ENCODE data around the gene GALK1. TPM values are rescaled to one million over a fixed set of nuclear protein-coding genes. Genes with fewer than 3 reads are reported as not detected.
A peak's percentile ranks its signal among the peaks of the same experiment; 100 is the strongest.

GALK1 gene
- polyA plus RNA-seq, 2 of the 4 experiments (the other 2 are of a cell fraction), result 20.7 to 54.3 TPM

GRCh38 chr17:75734674-75735294 is 30.2 kb downstream of the GALK1 start:
- TF ChIP-seq SREBF2 (IDR thresholded peaks at IDR 0.05) (no peak), PHF8 (IDR thresholded peaks at IDR 0.05; ENCODE audit: borderline replicate concordance, low read depth) (no peak), USF2 (IDR thresholded peaks at IDR 0.05) (no peak), PBX3 (IDR thresholded peaks at IDR 0.05) (no peak), HEYL (CRISPR knock-in tag; IDR thresholded peaks at IDR 0.05) (no peak), JUNB (IDR thresholded peaks at IDR 0.05) (no peak), RCOR1 (IDR thresholded peaks at IDR 0.05; ENCODE audit: low read depth, low read length) (no peak), KDM5A (IDR thresholded peaks at IDR 0.05) (no peak), JUN (IDR thresholded peaks at IDR 0.05) (no peak), REST (IDR thresholded peaks at IDR 0.05) (no peak), ATOH8 (CRISPR knock-in tag; IDR thresholded peaks at IDR 0.05; ENCODE audit: low read depth) (no peak), ELK1 (IDR thresholded peaks at IDR 0.05; ENCODE audit: low read depth, low read length) (no peak)
- FAIRE-seq, result no peak
- Histone ChIP-seq H3K4me2 (no peak overlapping the region), H3K9me3 (no peaks in the 10 kb centered on the region), H3K4me3 (no peak overlapping the region), H3K27ac (peak overlapping the region in 1 of 2 experiments; percentile 11; a peak in 1 of 6 replicates), H3K4me1 (peaks cover 11% of the 10 kb centered on the region; the same call in 2 of the 3 replicates)
- POLR2A ChIA-PET, result interaction anchor here (1.2 kb wide), 1 partner anchor 22 kb away, joined by 5 read pairs; no protein-coding TSS in a partner anchor
- CTCF ChIA-PET, result interaction anchor here (1.6 to 43.5 kb wide), 3 partner anchors 13 to 90 kb away, joined by 3 to 1931 read pairs (median 273); partner anchors contain the start of genes ITGB4, RECQL5, SAP30BP and SMIM5
- DNase-seq (ENCODE audit: low read depth in 1 of 2, low spot score in 1 of 2), result no peak
- no peak for ATAC-seq
- WGBS (ENCODE audit: missing lambda C conversion rate), result 78% methylated on average over 4 of the region's 4 CpGs

- 95% methylated on average over 18 of the region's 18 CpGs for WGBS (ENCODE audit: missing lambda C conversion rate)
- Histone ChIP-seq H3K4me3 (no peak overlapping the region), H3K4me1 (peaks cover 11% of the 10 kb centered on the region; the same call in 2 of the 3 replicates), H3K4me2 (no peak overlapping the region), H3K9me3 (no peaks in the 10 kb centered on the region), H3K27ac (no peak overlapping the region)
- TF ChIP-seq MAFK (IDR thresholded peaks at IDR 0.05; ENCODE audit: partially characterized antibody), result no peak
- TF ChIP-seq EHMT2 (IDR thresholded peaks at IDR 0.05; ENCODE audit: low read depth), result no peak
- no peak for ATAC-seq
- DNase-seq (ENCODE audit: low read depth in 1 of 2, low spot score in 1 of 2), result no peak
- no peak for FAIRE-seq
- POLR2A ChIA-PET, result no interaction called here
- CTCF ChIA-PET, result interaction anchor here (0.8 to 43.5 kb wide), 4 partner anchors 12 to 89 kb away, joined by 3 to 1931 read pairs (median 138); partner anchors contain the start of genes ITGB4, RECQL5, SAP30BP and SMIM5
These were observed 31.5 kb downstream of the GALK1 start for GRCh38 chr17:75733471-75733870.
